Non-pigmented ciliary epithelial cell (primary cell): ENCODE measurements around the gene ZSCAN9.

Experiments
- DNase-seq: peaks from one replicate; pipeline ENCODE4 v3.0.0-alpha.2; 2010; ENCODE audit warnings: low read depth

Gene ZSCAN9

GRCh38 chr6:28220257-28221133 is 4.6 kb upstream of the ZSCAN9 start:
- DNase-seq: no peak

DNA sequence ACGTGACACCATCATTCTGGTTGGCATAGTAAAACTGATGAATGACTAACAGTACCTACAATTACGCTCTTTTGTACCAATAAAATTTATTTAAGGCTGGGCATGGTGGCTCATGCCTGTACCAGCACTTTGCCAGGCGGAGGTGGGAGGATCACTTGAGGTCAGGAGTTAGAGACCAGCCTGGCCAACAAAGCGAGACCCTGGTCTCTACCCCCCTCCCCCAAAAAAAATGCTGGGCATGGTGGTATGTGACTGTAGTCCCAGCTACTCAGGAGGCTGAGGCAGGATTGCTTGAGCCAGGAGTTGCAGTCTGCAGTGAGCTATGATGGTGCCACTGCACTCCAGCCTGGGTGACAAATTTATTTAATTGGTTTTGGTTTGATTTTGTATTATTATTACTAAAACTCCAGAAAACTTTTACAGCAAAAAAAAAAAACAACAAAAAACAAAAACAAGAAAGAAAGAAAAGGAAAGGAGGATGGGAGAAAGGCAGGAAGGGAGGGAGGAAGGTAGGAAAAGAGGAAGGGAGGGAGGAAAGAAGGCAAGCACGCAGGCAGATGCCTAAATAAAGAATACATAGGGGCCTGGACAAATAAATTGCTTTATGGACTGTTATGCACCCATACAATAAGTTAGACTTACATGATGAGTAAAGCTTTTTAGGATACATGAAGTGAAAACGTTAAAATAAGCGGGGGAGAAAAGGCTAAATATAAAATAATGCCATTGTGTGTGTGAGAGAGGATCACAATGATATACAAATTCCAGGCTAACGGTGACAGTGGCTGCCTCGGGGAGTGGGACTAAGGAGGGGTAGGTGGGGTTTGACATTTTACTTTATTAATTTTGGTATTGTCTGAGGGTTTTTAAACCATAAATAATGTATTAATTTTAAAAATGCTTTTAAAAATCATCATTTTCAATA is 682 bp upstream of the ZSCAN9 start:
- no peak for DNase-seq

GRCh38 chr6:28226460-28226859 is 1.4 kb downstream of the ZSCAN9 start:
- no peak for DNase-seq

DNA sequence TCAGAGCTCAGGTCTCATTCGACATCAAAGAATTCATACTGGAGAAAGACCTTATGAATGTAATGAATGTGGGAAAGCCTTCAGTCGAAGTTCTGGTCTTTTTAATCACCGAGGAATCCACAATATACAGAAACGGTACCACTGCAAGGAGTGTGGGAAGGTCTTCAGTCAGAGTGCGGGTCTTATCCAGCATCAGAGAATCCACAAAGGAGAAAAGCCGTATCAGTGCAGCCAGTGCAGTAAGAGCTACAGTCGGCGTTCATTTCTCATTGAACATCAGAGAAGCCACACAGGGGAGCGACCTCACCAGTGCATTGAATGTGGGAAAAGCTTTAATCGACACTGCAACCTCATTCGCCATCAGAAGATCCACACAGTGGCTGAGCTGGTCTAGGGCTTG is 7.7 kb downstream of the ZSCAN9 start:
- no peak for DNase-seq

DNA sequence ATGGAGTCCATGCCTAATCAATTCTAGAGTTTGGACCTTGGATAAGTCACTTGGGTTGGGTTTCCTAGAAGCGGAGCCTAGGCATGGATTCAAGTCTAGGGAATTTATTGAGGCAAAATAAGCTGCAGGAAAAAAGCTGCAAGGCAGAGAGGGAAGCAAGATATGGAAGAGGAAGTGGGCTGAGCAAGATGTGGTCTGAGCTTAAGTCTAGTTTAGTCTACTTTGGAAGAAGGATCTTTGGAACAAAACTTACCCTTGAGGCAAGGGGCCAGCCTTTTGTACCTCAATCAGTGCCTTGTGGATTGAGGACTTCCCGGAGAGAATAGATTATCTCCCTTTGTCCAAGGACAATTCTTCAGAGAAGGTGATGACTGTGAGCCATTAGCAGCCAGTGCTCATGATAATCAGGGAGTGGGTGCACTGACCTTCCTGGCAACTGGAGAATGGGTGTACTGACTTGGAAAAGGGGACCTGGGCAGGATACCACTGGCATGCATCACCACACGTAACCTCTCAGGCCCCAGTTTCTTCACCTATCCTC is 10.9 kb downstream of the ZSCAN9 start:
- no peak for DNase-seq

- no peak for DNase-seq
These were observed 14.6 kb downstream of the ZSCAN9 start for GRCh38 chr6:28239636-28240035.

DNA sequence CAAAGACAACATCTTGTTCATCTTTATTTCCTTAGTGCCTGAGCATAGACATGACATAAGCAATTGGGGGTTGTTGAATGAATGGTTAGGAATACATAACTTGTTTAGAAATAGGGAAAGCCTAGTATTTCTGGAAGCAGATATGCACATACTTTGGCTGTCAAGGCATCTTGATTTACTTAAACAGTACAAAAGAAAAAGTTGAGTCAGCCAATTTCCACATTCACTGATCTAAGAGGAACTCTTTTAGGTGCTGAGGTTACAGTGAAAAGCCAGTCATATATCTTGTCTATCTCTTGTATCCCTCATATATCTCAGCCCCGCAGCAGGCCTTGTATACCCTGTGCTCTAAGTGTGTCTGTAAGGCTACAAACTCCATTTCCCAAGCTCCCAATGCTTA is 15.4 kb downstream of the ZSCAN9 start:
- DNase-seq: no peak

DNA sequence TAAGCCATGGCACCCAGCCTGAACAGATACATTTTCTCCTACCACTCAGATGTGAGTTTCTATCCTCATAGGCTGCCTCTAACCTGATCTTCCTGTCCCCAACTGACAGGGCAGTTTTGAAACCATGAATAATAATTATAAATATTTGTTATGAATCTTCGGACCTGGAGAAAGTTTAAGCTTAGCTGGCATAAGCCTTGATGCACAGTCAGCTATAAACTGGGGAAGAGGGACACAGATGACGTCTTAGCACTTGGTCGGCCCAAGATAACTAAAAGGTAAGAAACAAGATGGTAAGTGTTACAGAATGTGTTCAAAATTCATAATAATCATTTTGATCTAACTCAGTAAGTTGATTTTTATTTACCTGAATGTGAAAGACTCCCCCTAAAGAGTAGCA is 18.9 kb downstream of the ZSCAN9 start:
- no peak for DNase-seq

DNA sequence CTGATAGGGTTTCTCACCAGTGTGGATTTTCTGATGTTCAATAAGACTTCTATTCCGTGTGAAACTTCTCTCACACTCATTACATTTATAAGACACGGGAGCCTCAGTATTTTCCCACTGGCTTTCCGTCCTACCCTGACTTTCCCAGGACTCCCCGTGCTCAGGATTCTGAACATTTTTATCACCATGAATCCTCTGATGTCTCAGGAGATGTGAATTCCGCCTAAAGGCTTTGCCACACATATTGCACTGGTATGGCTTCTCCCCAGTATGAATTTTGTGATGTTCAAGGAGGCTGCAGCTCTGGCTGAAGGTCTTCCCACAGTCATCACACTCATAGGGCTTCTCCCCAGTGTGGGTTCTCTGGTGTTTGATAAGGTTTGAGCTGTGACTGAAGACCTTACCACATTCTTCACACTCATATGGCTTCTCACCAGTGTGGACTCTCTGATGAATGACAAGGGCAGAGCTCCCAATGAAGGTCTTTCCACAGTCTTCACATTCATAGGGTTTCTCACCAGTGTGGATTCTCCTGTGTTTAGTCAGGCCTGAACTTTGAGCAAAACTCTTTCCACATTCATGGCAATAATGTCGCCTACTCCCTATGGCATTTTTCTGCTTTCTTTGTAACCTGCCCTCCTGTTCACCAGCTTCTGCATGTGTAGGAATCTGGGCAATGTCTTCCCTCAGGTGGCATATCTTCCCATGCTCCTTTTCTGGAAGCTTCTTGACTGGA is 20.3 kb downstream of the ZSCAN9 start:
- DNase-seq: no peak

DNA sequence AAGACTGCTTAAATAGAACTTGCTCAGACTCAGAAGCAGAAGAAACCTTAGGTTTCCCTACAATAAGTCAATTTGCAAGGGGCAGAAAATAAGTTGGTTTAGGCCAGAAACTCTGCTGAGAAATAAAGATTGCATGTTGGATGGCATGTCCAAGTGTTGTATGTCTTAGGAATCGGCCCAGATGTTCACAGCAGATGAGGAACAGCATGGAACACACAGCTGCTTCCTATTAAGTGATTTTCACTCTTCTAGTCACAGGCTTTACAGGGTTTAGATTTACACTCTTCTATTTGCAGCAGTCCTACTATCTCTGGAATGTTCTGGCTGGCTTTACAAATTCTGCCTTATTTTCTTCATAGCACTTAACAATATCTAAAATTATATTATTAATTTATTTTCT is 23.8 kb downstream of the ZSCAN9 start:
- DNase-seq: no peak

DNA sequence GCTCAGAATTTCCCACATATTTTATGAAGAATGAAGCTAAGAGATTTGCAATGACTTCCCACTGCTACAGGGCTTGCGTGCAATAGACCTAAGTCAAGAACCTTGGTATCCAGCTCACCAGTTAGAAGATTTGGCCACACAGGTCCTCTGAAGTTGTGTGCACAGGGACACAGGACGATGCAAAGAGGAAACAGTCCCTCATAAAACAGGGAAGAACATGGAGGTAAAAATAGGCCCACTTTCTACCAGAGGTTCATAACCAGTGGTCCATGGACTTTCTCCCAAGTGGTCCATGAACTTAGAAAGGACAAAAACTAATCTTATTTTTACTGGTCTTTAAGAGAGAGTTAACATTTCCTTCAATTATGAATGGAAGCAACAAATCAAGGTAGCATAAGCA is 25.7 kb downstream of the ZSCAN9 start:
- no peak for DNase-seq

DNA sequence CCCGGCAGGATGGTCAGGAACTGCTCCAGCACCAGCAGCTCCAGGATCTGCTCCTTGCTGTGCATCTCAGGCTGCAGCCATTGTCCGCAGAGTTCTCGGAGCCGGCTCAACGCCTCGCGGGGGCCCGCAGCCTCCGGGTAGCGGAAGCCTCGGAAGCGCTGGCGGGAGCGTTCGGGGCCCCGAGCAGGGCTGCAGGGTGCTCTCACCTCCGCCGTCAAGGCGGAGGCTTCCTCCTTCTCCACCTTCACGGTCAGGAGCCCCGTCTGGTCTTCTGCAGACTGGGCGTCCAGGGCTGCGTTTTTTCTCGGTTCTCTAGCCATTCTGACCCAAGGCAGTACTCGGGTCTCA is 26.6 kb downstream of the ZSCAN9 start:
- no peak for DNase-seq

- DNase-seq: peak; percentile 72
These were observed 27.2 kb downstream of the ZSCAN9 start, which contains the start of gene ZKSCAN4 for GRCh38 chr6:28252009-28252975. Gene ZKSCAN4, minus strand, starts transcription at chr6:28252269. Its CDS starts 289 bp downstream, at chr6:28251980.

DNA sequence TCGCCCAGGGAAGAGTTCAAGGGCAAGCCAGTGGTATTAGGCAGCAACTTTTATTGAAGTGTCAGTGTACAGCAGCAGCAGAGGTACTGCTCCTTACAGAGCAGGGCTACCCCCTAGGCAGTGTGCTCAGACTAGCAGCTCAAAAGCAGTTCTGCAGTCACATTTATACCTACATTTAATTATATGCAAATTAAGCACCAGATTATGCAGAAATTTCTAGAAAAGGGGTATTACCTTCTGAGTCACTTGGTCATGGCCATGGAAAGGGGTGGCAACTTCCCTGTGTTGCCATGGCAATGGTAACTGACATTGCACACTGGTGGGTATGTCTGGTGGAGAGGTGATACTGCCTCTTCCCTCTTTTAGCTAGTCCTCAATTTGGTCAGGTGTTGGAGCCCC is 29.0 kb downstream of the ZSCAN9 start:
- no peak for DNase-seq

DNA sequence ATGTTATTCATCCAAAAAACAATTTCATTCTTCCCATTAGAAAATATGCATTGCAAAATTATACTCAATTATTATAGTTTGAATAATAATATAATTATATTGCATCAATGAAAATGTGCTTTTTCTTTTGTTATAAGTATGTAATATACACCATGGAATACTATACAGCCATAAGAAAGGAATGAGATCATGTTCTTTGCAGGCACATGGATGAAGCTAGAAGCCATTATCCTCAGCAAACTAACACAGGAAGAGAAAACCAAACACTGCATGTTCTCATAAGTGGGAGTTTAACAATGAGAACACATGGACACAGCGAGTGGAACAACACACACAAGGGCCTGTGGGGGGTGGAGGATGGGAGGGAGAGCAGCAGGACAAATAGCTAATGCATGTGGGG is 32.0 kb downstream of the ZSCAN9 start:
- no peak for DNase-seq

GRCh38 chr6:28258877-28259777 is 34.1 kb downstream of the ZSCAN9 start, which contains the start of gene NKAPL:
Gene NKAPL, plus strand, starts transcription at chr6:28259297. Its CDS starts 75 bp downstream, at chr6:28259372.
- peak; percentile 32 for DNase-seq

DNA sequence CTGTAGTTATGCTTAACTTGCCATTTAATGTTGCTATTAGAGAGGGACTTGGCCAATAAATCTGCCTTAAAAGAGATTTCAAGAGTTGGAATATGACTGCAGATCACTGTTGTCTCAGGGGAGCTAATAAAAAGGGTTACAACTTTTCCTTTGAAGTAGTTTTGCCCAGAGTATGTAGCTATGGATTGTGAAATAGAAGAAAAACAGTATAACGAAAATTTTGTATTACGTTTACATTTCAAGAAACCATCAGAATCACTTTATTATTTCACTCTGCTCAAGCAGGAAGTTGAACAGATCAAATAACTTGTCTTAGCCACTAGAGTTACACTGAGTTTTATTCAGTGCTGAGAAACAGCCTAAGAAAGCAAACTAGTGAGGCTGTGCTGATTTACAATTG is 38.8 kb downstream of the ZSCAN9 start:
- DNase-seq: no peak

DNA sequence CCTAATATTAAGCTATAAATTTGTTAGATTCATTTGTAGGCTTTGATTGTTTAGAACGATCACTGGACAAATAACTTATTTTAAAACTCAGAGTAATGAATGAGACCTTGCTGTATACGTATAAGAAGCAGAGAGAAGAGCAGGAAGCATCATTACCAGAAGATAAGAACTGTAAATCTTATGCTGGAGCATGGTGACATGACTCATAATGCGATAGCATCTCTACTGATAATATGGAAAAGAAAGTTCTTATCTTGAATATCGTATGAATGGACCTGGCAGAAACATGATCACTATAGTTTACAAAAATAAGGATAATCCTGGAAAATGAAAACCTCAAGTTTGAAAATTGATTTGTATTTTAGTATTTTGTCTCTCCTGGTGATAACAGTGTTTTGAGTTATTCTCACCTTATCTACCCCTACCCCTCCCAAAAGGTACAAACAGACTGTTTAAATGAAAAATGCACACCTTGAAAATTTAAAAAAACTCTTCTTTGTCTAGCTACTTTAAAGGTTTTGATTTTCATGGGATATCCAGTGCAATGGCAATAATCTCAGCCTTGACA is 39.8 kb downstream of the ZSCAN9 start:
- no peak for DNase-seq

GRCh38 chr6:28266563-28266961 is 41.5 kb downstream of the ZSCAN9 start:
- DNase-seq: no peak
